GM08714 (cell line): ENCODE measurements around the gene RASSF6.
"Not testable (repeated sequence)": the region's sequence is repeated elsewhere in the genome, so short reads cannot be mapped to it uniquely, and the experiment has no call there.

Experiments used
- H3K4me3 ChIP-seq: fragments of 200-500 bp; sonication (Bioruptor generic); 2 replicates; pipeline ENCODE4 v1.5.1; 2014; ENCODE audit warnings: mild to moderate bottlenecking, low read length, inconsistent platforms
- ZNF274 ChIP-seq: IDR thresholded peaks from 2 replicates; pipeline ENCODE4 v1.6.1; 2012; ENCODE audit warnings: mild to moderate bottlenecking, low read depth, low read length

RASSF6 gene

DNA sequence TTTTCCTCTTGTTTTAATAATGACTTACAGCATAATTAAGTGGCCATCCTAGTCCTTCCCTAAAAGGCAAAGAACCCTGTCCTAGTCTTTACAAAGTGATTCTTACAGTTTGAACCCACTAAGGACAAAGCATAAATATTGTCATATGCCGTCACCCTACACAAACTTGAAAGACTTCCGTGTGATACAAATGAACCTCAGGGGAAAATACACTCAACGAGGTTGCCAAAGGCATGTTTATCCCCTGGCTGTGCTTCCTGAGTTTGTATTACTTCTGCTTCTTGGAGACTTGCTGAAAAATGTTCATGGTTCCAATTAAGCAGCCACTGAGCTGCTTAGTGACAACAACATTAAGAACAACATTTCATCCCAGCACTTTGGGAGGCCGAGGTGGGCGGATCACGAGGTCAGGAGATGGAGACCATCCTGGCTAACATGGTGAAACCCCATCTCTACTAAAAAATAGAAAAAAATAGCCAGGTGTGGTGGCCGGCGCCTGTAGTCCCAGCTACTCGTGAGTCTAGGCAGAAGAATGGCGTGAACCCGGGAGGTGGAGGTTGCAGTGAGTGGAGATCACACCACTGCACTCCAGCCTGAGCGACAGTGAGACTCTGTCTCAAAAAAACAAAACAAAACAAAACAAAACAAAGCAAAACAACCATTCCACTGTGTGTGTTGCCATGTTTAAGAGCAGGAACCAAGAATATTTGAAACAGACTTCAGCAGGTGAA is 16.2 kb downstream of the RASSF6 start:
- no peak for TF ChIP-seq ZNF274
- H3K4me3 ChIP-seq = no peak overlapping the region

DNA sequence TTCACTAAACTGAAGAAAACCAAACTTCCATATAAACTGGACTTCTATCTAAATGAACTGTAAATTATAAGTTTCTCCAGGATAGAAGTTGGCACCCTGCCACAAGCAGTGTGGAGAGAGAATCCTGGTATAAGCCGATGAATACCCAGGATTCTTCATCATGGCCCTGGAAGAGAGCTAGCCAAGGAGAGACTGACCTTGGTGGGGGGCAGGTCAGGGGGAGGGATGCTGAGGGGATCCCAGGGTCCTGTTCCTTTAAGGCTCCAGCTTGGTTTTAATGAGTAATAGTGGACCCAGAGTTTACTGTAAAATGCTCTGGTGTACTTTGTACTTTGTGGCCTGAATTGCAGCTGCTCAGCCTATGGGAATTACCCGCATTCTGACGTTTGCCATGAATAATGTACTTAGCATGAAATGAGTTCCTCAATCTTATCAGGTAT is 16.9 kb downstream of the RASSF6 start:
- no peak for TF ChIP-seq ZNF274

DNA sequence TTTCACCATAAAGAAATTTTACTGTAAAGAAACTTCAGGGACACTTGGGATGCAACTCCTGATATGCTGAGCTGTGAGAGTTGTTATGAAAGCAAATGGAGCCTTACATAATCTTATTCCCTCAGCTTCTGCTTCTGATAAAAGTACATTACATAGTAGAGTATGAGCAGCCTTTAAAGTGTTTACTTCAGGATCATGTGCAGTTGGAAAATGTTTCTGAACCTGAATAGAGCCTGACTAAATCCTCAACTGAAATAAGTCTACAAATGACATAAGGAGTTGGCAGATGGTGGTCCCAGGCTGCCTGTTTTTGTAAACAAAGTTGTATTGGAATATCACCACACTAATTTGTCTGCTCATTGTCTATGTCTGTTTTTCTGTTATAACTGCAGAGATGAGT is 19.3 kb downstream of the RASSF6 start:
- TF ChIP-seq ZNF274 = no peak
- H3K4me3 ChIP-seq = no peak overlapping the region

More for the DNA sequence above, 16.9 kb downstream of the RASSF6 start:
- no peak overlapping the region for H3K4me3 ChIP-seq

DNA sequence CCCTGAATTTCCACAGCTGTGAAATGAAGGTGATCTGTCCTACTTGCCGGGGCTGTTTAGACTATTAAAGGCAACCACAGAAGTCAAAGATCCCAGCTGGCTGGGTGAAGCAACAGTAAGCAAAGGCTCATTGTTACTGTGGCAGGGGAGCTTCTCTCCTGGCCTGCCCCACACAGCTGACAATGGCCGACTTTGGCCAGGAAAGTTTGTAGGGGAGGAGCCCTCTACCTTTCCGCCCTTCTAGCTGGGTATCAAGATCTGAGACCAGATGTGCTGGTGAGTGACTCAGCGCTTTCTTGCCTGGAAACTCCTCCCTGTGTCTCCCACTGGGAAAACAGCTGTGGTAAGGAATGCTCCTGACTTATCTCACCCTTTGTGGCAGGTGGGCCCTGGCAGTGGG is 21.1 kb downstream of the RASSF6 start:
- H3K4me3 ChIP-seq = no peak overlapping the region
- no peak for TF ChIP-seq ZNF274

DNA sequence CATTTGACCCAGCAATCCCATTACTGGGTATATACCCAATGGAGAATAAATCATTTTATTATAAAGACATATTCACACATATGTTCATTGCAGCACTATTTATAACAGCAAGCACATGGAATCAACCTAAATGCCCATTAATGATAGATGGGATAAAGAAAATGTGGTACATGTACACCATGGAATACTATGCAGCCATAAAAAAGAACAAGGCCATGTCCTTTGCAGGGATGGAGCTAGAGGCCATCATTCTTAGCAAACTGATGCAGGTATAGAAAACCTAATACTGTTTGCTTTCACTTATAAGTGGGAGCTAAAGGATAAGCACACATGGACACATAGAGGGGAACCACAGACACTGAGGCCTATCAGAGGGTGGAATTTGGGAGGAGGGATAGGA is 22.6 kb downstream of the RASSF6 start:
- no peak for TF ChIP-seq ZNF274

DNA sequence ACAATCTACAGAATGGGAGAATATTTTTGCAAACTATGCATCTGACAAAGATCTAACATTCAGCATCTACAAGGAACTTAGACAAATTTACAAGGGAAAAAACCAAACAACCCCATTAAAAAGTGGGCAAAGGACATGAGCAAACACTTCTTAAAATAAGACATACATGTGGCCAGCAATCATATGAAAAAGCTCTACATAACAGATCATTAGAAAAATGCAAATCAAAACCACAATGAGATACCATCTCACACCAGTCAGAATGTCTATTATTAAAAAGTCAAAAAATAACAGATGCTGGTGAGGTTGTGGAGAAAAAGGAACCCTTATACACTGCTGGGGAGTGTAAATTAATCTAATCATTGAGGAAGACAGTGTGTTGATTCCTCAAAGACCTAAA is 23.1 kb downstream of the RASSF6 start:
- H3K4me3 ChIP-seq = not testable (repeated sequence)

More for the DNA sequence above, 22.6 kb downstream of the RASSF6 start:
- no peak overlapping the region for H3K4me3 ChIP-seq

DNA sequence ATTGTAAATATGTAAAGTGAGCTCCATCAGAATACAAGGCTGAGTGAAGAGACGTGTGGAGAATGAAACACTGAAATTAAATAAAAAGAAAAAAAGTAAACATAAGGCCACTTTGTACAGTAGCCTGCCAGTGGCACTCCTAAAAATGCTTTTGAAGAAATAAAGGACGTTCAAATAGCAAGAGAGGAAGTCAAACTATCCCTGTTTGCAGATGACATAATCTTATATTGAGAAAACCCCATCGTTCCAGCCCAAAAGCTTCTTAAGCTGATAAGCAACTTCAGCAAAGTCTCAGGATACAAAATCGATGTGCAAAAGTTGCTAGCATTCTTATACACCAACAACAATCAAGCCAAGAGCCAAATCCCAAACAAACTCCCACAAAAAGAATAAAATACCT is 24.2 kb downstream of the RASSF6 start:
- TF ChIP-seq ZNF274 = no peak
- H3K4me3 ChIP-seq = no peak overlapping the region

DNA sequence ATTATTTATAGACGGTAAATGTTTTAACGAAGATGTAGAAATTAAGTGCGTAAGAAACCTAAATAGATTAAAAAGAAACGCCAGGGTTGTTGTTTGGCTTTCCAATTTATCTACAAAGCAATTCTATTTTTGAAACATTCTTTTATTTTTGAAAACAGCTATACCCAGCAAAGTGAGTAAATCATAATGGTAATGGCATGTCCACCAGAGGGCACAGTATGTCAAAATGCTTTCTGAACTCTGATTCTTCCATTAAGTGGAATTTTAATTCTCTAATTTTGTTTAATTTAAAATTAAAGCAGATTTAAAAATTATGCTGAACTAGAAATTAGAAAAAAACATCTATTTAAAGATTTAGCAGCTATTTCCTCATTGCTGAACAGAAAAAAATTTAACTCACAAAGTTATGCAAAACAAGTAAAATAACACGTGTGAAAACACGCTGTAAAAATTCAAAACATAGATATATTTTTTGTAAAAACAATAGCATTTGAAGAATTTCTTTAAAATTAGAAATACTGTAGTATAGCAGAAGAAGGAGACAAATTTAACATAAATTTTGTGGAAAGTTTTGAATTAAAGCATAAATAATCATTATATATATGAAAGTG is 26.5 kb downstream of the RASSF6 start:
- no peak overlapping the region for H3K4me3 ChIP-seq
- no peak for TF ChIP-seq ZNF274

DNA sequence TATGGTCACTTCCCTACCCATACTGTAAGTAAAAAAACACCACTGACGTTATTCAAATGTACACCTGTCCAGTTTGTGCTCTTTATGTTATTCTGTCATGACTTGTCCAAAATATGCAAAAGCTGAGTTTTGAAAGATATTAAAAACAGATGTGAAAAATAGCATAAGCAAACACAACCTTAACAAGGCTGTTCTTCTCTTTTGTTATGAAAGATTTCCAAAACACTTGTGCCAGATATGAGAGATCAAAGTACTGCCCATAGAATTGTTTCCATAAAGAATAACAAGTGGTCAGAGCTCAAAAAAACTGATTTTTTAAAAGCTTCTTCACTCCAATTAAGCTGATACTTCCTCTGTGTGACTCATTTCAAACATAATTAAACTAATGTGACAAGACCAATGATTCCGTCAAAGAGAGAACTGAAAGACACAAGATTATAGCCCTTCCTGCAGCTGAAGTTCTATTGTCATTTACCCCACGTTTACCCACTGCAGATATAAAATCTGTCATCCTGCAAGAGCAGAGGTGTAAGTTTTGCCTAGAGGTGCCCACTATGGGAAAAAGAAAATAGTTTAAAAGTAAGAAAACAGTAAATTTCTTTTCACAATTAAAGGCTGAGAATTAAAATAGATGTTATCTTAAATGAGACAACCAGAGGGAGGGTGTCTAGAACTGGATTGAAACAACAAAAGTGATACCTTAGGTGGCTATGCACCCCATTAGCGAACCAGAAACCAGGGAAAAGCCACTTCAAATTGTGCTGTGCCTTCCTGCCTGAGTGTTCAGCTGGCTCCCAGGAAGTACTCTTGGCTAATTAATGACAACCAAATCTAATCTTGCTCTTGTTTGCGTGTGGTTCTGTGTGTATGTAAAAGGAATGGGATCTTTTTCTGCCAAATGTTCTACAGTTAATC is 30.1 kb downstream of the RASSF6 start:
- no peak for TF ChIP-seq ZNF274
- peak overlapping the region; percentile 60; the same call in 1 of the 2 replicates for H3K4me3 ChIP-seq

DNA sequence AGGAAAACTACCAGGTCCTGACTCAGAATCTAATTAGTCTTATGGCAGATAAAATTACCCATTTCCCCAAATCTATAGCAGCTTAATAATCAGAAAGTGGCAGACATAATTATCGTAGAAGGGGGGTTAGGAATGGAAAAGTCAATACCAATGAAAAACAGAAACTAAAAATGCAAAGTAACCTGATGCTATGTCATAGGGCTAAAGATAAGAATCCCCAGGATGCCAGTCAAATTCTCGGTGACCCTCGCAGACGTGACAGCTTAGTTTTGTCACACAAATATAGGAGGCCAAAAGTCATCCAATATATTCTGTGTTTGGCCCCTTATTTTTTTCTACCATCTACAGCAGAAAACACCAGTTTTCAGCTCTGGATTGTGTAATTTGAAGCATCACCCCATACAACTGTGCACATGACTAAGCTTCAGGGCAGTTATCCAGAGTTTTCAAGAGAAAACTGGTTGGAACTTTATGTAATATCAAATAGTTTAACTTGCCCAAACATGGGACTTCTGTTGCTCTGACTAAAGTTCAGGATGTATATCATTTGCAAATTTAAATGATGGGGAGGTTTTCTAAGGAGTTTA is 30.9 kb downstream of the RASSF6 start:
- peak overlapping the region; percentile 16; the same call in 1 of the 2 replicates for H3K4me3 ChIP-seq
- TF ChIP-seq ZNF274 = no peak

DNA sequence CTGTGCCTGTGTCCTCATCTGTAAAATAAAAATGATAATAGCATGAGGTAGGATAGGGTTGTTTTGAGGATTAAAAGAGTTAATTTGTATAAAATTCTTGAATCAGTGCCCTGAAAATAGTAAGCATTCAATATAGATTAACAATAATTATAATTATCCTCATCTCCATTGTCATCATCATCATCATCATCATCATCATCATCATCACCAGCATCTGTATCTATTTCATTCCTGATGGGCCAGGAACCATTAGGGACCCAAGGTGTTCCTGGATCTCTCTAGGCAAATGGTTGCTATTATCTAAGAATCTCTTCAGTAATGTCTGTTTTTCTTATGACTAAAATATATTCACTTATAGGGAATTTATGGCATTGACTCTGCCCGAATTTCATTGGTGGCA is 31.6 kb downstream of the RASSF6 start:
- H3K4me3 ChIP-seq = no peak overlapping the region
- no peak for TF ChIP-seq ZNF274

DNA sequence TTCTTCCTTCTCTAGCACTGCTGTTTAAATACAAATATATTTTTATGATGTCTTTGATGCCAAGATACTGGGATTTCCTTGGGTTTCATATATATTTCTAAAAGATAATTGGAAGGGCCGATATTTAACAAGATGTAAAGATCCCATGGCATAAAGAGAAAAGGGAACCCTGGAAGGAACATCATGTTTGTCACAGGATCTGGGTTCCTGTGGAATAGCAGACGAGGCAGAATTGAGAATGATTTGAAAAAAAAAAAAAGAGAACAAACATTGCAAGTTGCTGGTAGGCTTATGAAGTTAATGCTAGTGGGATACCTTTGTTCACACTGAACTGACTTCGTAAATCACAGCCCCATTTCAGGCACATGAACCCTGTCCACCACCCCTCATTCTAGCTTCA is 33.6 kb downstream of the RASSF6 start:
- TF ChIP-seq ZNF274 = no peak
- no peak overlapping the region for H3K4me3 ChIP-seq

DNA sequence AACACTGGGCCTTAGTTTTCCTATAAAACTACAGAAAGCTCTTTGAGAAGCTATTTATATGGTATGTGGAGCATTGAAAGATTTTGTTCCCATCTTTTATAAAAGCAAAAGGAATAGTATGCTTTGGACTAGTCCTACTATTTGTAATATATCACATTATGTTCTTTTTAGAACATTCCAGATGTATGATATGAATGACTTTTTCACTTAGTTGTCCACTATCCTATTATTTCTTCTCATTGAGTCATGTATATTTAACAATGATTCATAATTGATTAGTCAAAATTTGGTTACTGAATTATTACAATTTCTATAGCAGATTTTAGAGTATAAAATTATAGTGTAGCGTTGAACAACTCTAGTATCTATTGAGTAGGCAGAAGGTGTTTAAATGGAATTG is 34.2 kb downstream of the RASSF6 start:
- H3K4me3 ChIP-seq = no peak overlapping the region
- TF ChIP-seq ZNF274 = no peak

DNA sequence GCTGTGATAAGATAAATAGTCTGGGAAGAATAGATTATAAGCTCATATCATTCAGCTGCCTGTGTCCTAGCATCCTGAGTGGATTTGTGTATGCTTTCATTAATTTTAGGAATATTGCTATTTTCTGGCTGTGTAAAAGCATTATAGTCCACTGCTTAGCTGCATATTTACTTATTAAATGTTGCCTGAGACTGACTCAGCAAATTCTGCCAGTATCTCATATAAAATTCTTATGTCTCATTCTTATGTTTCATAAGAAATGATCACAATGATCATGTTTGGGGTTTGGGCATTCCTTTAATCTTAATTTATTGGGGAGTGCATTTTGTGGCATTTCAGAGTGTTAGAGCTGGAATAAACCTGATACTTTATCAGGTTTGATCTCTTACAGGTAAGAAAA is 34.9 kb downstream of the RASSF6 start:
- H3K4me3 ChIP-seq = no peak overlapping the region
- TF ChIP-seq ZNF274 = no peak
